Activated naive CD4-positive, alpha-beta T cell treated with anti-CD3 and anti-CD28 coated beads, Interleukin-2, amount 10 ng/mL, durations not matched to agents 7 days and 5 days (primary cell): ENCODE measurements around the gene NTNG1.
"Not testable (repeated sequence)": the region's sequence is repeated elsewhere in the genome, so short reads cannot be mapped to it uniquely, and the experiment has no call there.

Source experiments
- CTCF ChIA-PET: fragments of 350-600 bp; sonication (Branson Sonifier 250); formaldehyde crosslinking; loops from one replicate; lab custom pipeline; 2021; ENCODE audit warnings: antibody characterized with exemption; lab: Charles Lee
- DNase-seq: peaks from one replicate; pipeline ENCODE4 v3.0.0-alpha.2; 2020
- H3K27ac Mint-ChIP-seq: one replicate; pipeline ENCODE4 v1.8.0; 2021; ENCODE audit warnings: mild to moderate bottlenecking, moderate library complexity, mixed read lengths
- H3K27me3 Mint-ChIP-seq: one replicate; pipeline ENCODE4 v1.8.0; 2021; ENCODE audit warnings: mild to moderate bottlenecking, mixed read lengths
- H3K36me3 Mint-ChIP-seq: one replicate; pipeline ENCODE4 v1.8.0; 2021; ENCODE audit warnings: mixed read lengths
- H3K4me1 Mint-ChIP-seq: one replicate; pipeline ENCODE4 v1.8.0; 2021; ENCODE audit warnings: mixed read lengths
- H3K4me3 Mint-ChIP-seq: one replicate; pipeline ENCODE4 v1.8.0; 2021; ENCODE audit warnings: mild to moderate bottlenecking, moderate library complexity, mixed read lengths
- H3K9me3 Mint-ChIP-seq: one replicate; pipeline ENCODE4 v1.8.0; 2021; ENCODE audit warnings: mixed read lengths

NTNG1 gene

DNA sequence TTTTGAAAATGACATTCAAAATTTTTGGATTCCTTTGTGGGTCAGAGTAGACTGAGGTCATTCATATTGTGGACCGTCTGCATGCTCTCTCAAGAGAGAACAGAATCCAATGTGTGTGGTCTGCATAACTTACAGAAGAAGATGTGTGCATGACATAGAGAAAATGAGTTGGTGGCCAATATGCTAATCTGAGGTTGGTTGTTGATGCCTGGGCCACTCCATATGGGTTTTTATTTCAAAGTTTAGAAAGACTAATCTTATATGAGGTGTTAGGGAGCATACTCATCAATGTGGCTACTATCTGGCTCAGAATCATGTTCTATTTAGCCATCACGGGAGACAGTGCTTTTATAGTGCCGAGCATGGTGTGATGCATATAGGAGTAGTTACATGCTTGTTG, 18.2 kb downstream of the NTNG1 start:
- no peak overlapping the region for H3K27ac Mint-ChIP-seq
- no peak for DNase-seq
- H3K4me1 Mint-ChIP-seq, result no peaks in the 10 kb centered on the region
- no peaks in the 10 kb centered on the region for H3K36me3 Mint-ChIP-seq
- CTCF ChIA-PET, result no interaction called here
- no peaks in the 10 kb centered on the region for H3K9me3 Mint-ChIP-seq
- H3K27me3 Mint-ChIP-seq, result no peaks in the 10 kb centered on the region
- no peak overlapping the region for H3K4me3 Mint-ChIP-seq

DNA sequence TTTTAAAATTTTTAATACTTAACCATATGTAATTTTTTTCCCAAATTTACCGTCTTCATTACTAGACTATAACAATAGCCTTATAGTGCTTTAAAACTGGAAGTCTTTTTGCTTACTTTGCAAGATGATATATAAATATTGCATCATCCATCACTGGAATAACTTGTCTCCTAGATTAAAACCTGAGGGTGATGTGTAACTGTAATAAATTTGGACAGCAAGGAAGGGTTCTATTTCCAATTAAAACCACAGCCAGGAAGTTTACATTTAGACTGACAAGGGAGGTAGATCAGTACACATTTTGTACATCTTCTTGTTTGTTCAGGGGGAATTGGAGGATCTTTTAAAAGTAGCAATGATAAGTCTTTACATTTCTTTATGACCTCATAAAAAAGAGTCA, 21.9 kb downstream of the NTNG1 start:
- no peak for DNase-seq
- Mint-ChIP-seq H3K4me3 (no peak overlapping the region), H3K4me1 (no peaks in the 10 kb centered on the region), H3K9me3 (peaks cover 3% of the 10 kb centered on the region), H3K27ac (no peak overlapping the region), H3K27me3 (no peaks in the 10 kb centered on the region), H3K36me3 (no peaks in the 10 kb centered on the region)
- CTCF ChIA-PET, result no interaction called here

DNA sequence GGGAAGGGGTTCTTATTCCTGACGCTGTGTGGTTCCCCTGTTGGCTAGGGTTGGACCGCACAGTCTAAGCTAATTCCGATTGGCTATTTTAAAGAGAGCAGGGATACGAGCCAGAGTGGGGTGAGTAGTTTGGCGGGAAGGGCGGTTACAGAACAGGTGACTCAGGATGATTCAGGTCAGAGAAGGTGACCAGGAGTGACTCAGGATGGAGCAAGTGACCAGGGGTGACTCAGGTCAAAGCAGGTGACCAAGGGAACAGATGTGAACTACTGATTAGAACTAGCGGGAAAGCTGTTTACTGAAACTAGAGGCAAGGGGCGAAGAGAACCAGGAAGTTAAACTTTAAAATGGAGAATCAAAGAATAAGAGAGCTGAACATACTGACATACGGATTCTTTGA, 24.1 kb downstream of the NTNG1 start:
- H3K4me3 Mint-ChIP-seq, H3K9me3 Mint-ChIP-seq, CTCF ChIA-PET, H3K4me1 Mint-ChIP-seq, H3K27me3 Mint-ChIP-seq, H3K36me3 Mint-ChIP-seq, DNase-seq, H3K27ac Mint-ChIP-seq: not testable (repeated sequence)

DNA sequence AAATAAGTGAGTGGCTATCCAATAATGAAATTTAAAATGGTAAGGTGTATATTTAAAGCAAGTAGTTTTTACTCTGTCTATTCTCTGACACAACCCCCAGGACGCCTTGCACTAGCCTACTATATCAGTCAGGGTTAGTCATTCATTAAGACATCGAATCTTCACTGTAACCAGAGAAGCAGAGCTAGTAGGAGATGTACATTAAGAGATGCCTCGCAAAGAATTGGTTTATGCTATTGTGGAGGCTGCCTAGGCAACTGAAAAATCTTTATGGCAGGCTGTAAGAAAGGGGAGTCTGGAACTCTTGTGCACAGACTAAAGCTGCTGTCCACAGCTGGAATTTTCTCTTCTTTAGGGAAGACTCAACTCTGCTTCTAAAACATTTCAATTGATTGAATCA, 28.8 kb downstream of the NTNG1 start:
- H3K9me3 Mint-ChIP-seq, result peaks cover 3% of the 10 kb centered on the region
- no peak overlapping the region for H3K27ac Mint-ChIP-seq
- H3K27me3 Mint-ChIP-seq, result no peaks in the 10 kb centered on the region
- CTCF ChIA-PET, result no interaction called here
- no peak for DNase-seq
- H3K4me1 Mint-ChIP-seq, result no peaks in the 10 kb centered on the region
- H3K4me3 Mint-ChIP-seq, result no peak overlapping the region
- no peaks in the 10 kb centered on the region for H3K36me3 Mint-ChIP-seq

DNA sequence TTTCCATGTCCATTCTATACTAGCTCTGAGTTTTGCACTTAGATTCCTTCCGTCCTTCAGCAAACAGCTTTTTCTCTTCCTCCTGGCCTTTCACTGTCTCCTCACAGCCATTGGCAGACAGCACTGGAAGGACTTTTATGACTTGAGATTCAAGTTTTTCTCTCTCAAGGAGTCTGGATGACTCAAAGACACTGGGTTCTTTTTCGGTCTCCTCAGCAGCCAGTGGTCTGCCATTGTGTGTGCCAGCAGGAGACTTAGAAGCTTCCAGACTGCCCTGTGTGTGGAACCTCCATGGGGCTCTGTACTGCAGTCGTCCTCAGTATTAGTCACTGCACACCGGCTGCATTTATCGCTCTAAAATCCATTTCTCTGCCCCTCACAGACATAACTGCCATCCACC, 30.5 kb downstream of the NTNG1 start:
- no peak overlapping the region for H3K27ac Mint-ChIP-seq
- DNase-seq, result no peak
- no peaks in the 10 kb centered on the region for H3K4me1 Mint-ChIP-seq
- CTCF ChIA-PET, result no interaction called here
- no peaks in the 10 kb centered on the region for H3K9me3 Mint-ChIP-seq
- no peaks in the 10 kb centered on the region for H3K27me3 Mint-ChIP-seq
- H3K4me3 Mint-ChIP-seq, result no peak overlapping the region
- no peaks in the 10 kb centered on the region for H3K36me3 Mint-ChIP-seq

DNA sequence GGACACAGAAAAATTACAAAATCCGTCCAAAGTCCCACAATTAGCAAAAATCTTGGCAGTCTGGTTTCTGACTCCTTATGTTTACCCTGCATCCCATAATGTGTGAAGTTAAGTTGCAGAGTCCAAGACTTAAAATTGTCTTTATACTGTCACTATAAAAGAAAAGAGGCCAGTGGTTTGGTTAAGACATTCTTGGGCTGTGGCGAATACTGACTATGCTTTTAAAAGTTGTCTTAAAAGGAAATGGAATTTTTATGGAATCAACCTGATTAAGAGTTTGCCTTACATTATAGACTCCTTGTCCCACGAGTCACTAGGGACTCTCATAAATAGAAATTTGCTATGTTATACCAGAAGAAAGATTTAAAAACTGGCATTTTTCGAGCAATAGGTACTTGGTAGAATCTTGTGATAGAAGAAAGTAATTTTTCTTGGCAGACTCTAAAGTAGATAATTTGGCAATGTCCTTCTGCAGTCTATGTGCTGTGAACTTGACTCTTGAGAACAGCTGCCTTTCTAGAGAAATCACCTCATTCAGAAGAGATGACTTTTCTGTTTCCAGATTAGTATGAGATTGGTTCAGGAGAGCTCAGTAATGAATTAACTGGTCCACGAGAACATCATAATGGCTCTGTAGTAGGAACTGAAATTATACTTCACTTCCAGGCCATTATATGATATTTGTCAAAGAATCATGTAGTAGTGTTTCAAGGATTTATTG, 31.8 kb downstream of the NTNG1 start:
- H3K27ac Mint-ChIP-seq, result no peak overlapping the region
- H3K4me1 Mint-ChIP-seq, result no peaks in the 10 kb centered on the region
- CTCF ChIA-PET, result no interaction called here
- no peak overlapping the region for H3K4me3 Mint-ChIP-seq
- no peak for DNase-seq
- H3K36me3 Mint-ChIP-seq, result no peaks in the 10 kb centered on the region
- H3K27me3 Mint-ChIP-seq, result no peaks in the 10 kb centered on the region
- H3K9me3 Mint-ChIP-seq, result no peaks in the 10 kb centered on the region

DNA sequence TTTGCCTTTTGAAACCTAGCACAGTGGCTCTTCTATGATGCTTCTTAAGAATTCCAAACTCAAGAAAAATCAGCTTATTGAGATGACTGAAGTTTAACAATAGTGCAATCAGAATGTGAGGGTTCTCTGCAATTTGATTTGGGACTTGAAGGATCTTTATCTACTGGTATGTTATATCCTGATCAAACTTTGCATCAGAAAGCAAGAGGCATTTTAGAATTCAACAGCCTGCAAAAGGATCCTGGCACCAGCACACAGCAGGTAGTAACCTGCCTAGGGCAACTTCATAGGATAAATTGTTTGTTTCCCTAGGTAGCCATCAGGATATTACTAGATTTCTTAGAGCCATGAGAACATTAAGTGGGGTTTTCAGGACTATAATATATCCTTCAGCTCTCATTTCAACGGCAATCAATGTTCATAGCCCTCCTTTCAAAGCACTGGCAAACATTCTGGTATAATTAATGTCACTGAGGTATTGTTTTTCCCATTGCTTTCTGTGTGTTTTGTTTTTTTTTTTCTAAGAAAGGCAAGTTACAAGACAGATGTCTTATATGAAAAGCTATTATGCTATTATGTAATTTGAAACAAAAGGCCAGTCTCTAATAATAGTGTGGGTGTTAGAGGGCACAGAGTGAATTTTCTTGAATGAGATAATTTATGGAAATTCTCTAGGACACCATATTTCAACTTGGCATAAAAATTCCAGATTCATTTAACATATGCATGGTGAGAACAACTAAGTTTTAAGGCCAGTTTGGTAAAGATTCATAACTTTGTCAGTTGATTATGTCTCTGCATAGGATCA, 34.5 kb downstream of the NTNG1 start:
- CTCF ChIA-PET, result no interaction called here
- Mint-ChIP-seq H3K27me3 (no peaks in the 10 kb centered on the region), H3K9me3 (no peaks in the 10 kb centered on the region), H3K27ac (no peak overlapping the region), H3K36me3 (no peaks in the 10 kb centered on the region), H3K4me1 (no peaks in the 10 kb centered on the region), H3K4me3 (no peak overlapping the region)
- DNase-seq, result no peak

DNA sequence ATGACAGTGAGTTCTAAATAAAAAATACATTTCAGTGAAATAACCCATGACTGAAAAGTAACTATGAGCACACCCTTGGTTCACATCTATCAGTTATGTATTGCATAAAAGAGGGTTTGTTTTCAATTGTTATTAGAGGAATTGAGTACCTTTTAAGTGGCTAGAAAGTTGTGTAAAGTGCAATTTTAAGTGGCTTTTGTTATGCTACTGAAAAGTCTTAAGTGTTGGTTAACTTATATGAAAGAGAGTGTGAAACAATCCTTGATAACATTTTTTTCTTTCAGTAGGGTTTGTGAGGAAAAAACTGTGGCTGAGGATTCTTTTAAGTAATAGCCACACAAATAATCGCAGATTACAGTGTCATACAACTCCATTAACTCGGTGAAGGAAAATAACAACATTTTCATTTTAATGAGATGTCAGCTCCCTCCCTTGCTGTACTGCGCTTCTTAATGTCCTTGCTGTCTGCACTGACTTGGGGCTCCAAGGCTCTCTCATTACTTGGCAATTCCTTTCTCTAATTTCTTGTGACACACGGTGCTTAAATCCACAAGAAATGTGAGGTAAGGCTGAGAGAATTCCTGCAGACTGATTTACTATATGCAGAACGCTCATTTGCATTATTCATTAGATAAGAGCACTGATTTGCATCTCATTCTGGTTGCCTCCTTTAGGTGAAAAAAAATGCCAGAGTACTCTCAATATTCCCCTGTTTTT, 40.6 kb downstream of the NTNG1 start:
- DNase-seq, result no peak
- no peak overlapping the region for H3K4me3 Mint-ChIP-seq
- H3K27ac Mint-ChIP-seq, result no peak overlapping the region
- no peaks in the 10 kb centered on the region for H3K36me3 Mint-ChIP-seq
- H3K9me3 Mint-ChIP-seq, result no peaks in the 10 kb centered on the region
- H3K4me1 Mint-ChIP-seq, result no peaks in the 10 kb centered on the region
- CTCF ChIA-PET, result no interaction called here
- no peaks in the 10 kb centered on the region for H3K27me3 Mint-ChIP-seq

DNA sequence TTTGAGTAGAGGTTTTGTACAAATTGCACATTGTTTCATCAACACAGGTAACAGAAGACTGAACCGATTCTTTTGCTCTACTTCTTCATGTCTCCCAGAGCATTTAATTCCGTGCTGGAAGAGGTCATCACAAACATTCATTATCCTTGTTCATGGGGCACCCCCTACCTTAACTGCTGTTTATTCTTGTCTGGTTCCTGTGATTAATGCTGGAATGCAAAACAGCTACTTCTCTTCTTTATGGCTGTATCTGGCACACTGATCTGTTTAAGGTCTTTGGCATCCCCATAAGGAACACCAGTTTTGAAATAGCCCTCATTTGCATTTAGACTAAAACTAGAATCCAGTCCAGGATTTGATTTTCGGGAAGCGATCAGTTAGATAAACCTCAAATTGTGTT, 42.2 kb downstream of the NTNG1 start:
- Mint-ChIP-seq H3K36me3 (no peaks in the 10 kb centered on the region), H3K27me3 (no peaks in the 10 kb centered on the region), H3K4me3 (no peak overlapping the region), H3K9me3 (no peaks in the 10 kb centered on the region), H3K4me1 (no peaks in the 10 kb centered on the region), H3K27ac (no peak overlapping the region)
- CTCF ChIA-PET, result no interaction called here
- DNase-seq, result no peak

DNA sequence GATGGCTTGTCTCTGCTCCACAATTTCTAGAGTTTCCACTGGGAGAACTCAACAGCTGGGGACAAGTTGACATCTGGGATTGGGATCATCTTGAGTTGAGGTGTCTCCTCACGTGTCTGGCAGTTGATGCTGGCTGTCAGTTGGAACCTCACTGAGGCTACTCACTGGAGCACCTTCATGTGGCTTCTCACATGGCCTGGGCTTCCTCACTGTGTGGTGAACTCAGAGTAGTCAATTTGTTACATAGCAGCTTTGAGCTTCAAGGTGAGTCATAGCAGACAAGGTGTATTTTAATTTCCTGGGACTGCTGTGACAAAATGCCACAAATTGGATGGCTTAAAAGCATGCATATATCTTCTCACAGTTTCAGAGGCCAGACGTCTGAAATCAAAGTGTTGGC, 44.0 kb downstream of the NTNG1 start:
- Mint-ChIP-seq H3K4me3 (no peak overlapping the region), H3K27me3 (no peaks in the 10 kb centered on the region), H3K4me1 (no peaks in the 10 kb centered on the region), H3K36me3 (no peaks in the 10 kb centered on the region), H3K9me3 (no peaks in the 10 kb centered on the region), H3K27ac (no peak overlapping the region)
- CTCF ChIA-PET, result interaction anchor here (0.6 kb wide), 1 partner anchor 106 kb away, joined by 4 read pairs; no protein-coding TSS in a partner anchor
- no peak for DNase-seq

DNA sequence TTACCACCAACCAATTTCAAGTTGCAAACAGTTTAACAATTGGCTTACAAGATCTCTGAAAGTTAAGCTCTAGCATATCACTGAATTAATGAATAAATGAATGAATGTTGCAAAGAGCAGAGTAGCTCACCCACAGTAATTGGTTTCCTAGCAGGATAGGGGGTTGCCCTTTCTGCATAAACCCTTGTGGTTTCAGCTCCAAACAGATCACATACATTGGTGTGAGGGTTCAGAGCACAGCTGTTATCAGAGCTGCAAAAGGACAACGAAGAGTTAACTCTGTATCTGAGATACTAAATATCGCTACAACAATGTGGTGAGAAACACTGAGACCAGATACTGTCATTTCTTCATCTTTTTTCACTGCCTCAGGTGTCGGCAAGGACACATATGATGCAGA, 46.6 kb downstream of the NTNG1 start:
- no peaks in the 10 kb centered on the region for H3K27me3 Mint-ChIP-seq
- H3K9me3 Mint-ChIP-seq, result no peaks in the 10 kb centered on the region
- no peak for DNase-seq
- H3K4me3 Mint-ChIP-seq, result no peak overlapping the region
- CTCF ChIA-PET, result no interaction called here
- H3K36me3 Mint-ChIP-seq, result no peaks in the 10 kb centered on the region
- H3K27ac Mint-ChIP-seq, result no peak overlapping the region
- H3K4me1 Mint-ChIP-seq, result no peaks in the 10 kb centered on the region

DNA sequence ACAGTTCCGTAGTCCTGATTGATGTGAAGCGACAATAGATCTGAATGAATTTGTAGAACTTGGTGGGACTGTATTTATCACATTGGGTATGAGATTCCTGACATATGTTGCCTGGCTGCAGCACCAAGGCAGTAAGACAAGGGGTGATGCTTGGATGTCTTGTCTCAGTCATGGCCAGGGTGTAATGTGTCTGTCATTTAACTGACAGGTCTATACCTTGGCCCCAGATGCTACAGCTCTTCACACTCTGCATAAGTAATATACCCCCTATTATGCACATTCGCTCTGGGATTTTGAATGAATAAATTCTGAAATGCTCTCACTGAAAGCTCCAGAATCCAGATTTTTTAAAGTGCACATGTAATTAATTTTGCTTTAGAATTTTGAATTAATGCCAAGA, 47.3 kb downstream of the NTNG1 start:
- H3K9me3 Mint-ChIP-seq, result no peaks in the 10 kb centered on the region
- no peaks in the 10 kb centered on the region for H3K27me3 Mint-ChIP-seq
- H3K36me3 Mint-ChIP-seq, result no peaks in the 10 kb centered on the region
- no peak for DNase-seq
- no peak overlapping the region for H3K4me3 Mint-ChIP-seq
- H3K4me1 Mint-ChIP-seq, result no peaks in the 10 kb centered on the region
- CTCF ChIA-PET, result no interaction called here
- no peak overlapping the region for H3K27ac Mint-ChIP-seq

DNA sequence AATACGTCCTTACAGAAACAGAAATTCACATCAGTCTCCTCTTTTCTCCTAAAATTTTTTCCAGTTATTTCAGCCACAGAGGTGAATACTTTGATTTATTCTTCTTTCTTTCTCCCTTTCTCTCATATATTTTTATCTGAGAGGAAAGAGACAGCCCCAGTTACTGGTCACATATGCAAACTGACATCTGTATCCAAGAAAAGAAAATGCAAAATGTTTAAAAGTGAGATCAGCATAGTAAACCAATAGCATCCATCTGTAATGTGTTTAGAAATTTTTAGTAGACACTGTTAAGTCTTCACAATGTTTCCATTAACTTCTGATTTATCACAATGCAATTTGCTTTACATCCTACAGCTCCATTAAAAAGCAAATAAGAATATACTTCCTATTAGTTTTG, 53.5 kb downstream of the NTNG1 start:
- no peaks in the 10 kb centered on the region for H3K4me1 Mint-ChIP-seq

DNA sequence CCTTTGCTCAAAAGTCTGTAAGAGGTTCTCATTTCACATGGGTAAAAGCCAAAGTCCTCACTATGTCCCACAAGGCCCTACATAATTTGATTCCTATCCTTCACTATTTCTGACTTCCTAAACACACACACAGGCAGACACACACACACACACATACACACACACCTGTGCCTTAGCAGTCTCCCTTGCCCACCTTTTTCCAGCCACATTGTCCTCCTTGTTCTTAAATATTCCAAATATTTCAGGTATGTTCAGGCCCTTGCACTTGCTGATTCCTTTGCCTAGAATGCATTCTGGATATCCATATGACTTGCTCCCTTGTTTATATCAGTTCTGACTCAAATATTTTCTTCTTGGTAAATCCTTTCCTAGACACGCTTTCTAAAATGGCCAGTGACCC, 54.6 kb downstream of the NTNG1 start:
- Mint-ChIP-seq H3K27me3 (no peaks in the 10 kb centered on the region), H3K27ac (no peak overlapping the region), H3K4me3 (no peak overlapping the region), H3K4me1 (no peaks in the 10 kb centered on the region), H3K36me3 (no peaks in the 10 kb centered on the region), H3K9me3 (no peaks in the 10 kb centered on the region)
- CTCF ChIA-PET, result no interaction called here
- DNase-seq, result no peak

More for the DNA sequence above, 53.5 kb downstream of the NTNG1 start:
- Mint-ChIP-seq H3K27me3 (no peaks in the 10 kb centered on the region), H3K4me3 (no peak overlapping the region), H3K36me3 (no peaks in the 10 kb centered on the region), H3K27ac (no peak overlapping the region), H3K9me3 (no peaks in the 10 kb centered on the region)
- CTCF ChIA-PET, result no interaction called here
- DNase-seq, result no peak
